Common myeloid progenitor, CD34-positive (primary cell): ENCODE results near the gene PCDHA5.
A peak's percentile ranks its signal among the peaks of the same experiment; 100 is the strongest.

Experiments
- CTCF ChIA-PET: fragments of 350-600 bp; sonication (Branson Sonifier 250); formaldehyde crosslinking; loops from one replicate; lab custom pipeline; 2021; ENCODE audit warnings: antibody characterized with exemption; lab: Charles Lee
- POLR2A ChIA-PET: fragments of 350-600 bp; sonication (Branson Sonifier 250); formaldehyde crosslinking; loops from one replicate; lab custom pipeline; 2021; ENCODE audit warnings: antibody characterized with exemption; lab: Charles Lee
- DNase-seq, 3 donors: peaks; one replicate each; pipeline versions ENCODE4 v3.0.0 to v3.0.0-alpha.2; 2013
- H3K27ac ChIP-seq, 2 experiments: 1 replicate in 1 of 2; 2 replicates in 1 of 2; pipeline ENCODE4 v1.7.0; 2013; ENCODE audit warnings: inconsistent platforms in 2 of 2, low read length in 2 of 2, mild to moderate bottlenecking in 2 of 2, low read depth in 1 of 2, moderate library complexity in 1 of 2; ENCODE audit not compliant: severe bottlenecking in 2 of 2, insufficient read depth in 1 of 2, poor library complexity in 1 of 2
- H3K27me3 ChIP-seq, 5 experiments: replicated peaks in 2 of 5; 1 replicate in 3 of 5; 2 replicates in 2 of 5; pipeline versions ENCODE4 v1.6.1 to v1.7.0; 2013; ENCODE audit warnings: low read length in 4 of 5, mild to moderate bottlenecking in 2 of 5, moderate library complexity in 2 of 5, inconsistent platforms in 1 of 5; ENCODE audit not compliant: insufficient read depth in 5 of 5, control insufficient read depth in 4 of 5
- H3K36me3 ChIP-seq, 4 experiments: 1 replicate in 2 of 4; 2 replicates in 2 of 4; pipeline versions ENCODE4 v1.6.1 to v1.7.0; 2013; ENCODE audit warnings: low read length in 3 of 4, control low read depth in 1 of 4, mild to moderate bottlenecking in 1 of 4; ENCODE audit not compliant: control insufficient read depth in 4 of 4, insufficient read depth in 4 of 4
- H3K4me1 ChIP-seq, 4 experiments: 1 replicate in 3 of 4; 2 replicates in 1 of 4; pipeline versions ENCODE4 v1.6.1 to v1.7.1; 2013; ENCODE audit warnings: low read length in 3 of 4, mild to moderate bottlenecking in 3 of 4, control low read depth in 1 of 4, inconsistent platforms in 1 of 4, moderate library complexity in 1 of 4; ENCODE audit not compliant: control insufficient read depth in 4 of 4, insufficient read depth in 4 of 4; ENCODE audit errors: control extremely low read depth in 1 of 4
- H3K4me3 ChIP-seq, 7 experiments: 1 replicate in 4 of 7; 2 replicates in 3 of 7; pipeline versions ENCODE4 v1.5.1 to v1.7.0; 2013; ENCODE audit warnings: mild to moderate bottlenecking in 7 of 7, low read length in 6 of 7, moderate library complexity in 6 of 7, inconsistent platforms in 2 of 7, low read depth in 2 of 7, control low read depth in 1 of 7; ENCODE audit not compliant: insufficient read depth in 4 of 7, control insufficient read depth in 1 of 7; ENCODE audit errors: extremely low read depth in 1 of 7
- H3K9me3 ChIP-seq, 5 experiments: 1 replicate in 4 of 5; 2 replicates in 1 of 5; pipeline versions ENCODE4 v1.6.1 to v1.7.1; 2013; ENCODE audit warnings: low read length in 4 of 5, mild to moderate bottlenecking in 2 of 5, inconsistent platforms in 1 of 5, low read depth in 1 of 5, moderate library complexity in 1 of 5; ENCODE audit not compliant: control insufficient read depth in 4 of 5, insufficient read depth in 2 of 5; ENCODE audit errors: control extremely low read depth in 1 of 5
- WGBS: methylation state at CpG from one replicate; pipeline ENCODE4 v1.1.5; 2013; ENCODE audit not compliant: insufficient coverage; 5-methylcytosine and 5-hydroxymethylcytosine counted together

PCDHA5 gene

GRCh38 chr5:140855772-140856674 lies 34.6 kb downstream of the PCDHA5 start, which contains the start of gene PCDHA10:
Gene PCDHA10 (plus strand): TSS chr5:140855897. CDS start chr5:140856049, 152 bp downstream.
- Histone ChIP-seq H3K27me3 (peaks cover 0 to 18% (median 3%) of the 10 kb centered on the region in 5 experiments), H3K4me1 (no peaks in the 10 kb centered on the region), H3K27ac (no peak within 1 kb of the TSS), H3K4me3 (peak within 1 kb of the TSS in 1 of 7 experiments; percentile 6), H3K9me3 (peaks cover 7 to 36% (median 27%) of the 10 kb centered on the region in 5 experiments), H3K36me3 (no peaks in the 10 kb centered on the region)
- POLR2A ChIA-PET, result no interaction called here
- CTCF ChIA-PET, result no interaction called here
- peak in 2 of 3 donors; percentile 18 to 19 for DNase-seq
- 23% methylated on average over 18 of the region's 44 CpGs for WGBS

- Histone ChIP-seq H3K27ac (no peak overlapping the region), H3K36me3 (no peaks in the 10 kb centered on the region), H3K27me3 (peaks cover 2 to 21% (median 3%) of the 10 kb centered on the region in 5 experiments), H3K4me1 (no peaks in the 10 kb centered on the region), H3K9me3 (peaks cover 7 to 45% (median 39%) of the 10 kb centered on the region in 5 experiments), H3K4me3 (no peak overlapping the region)
- DNase-seq, result no peak
- ChIA-PET CTCF (no interaction called here), POLR2A (no interaction called here)
- 49% methylated on average over 84 of the region's 94 CpGs for WGBS
These were observed 36.0 kb downstream of the PCDHA5 start for GRCh38 chr5:140857177-140857986.

DNA sequence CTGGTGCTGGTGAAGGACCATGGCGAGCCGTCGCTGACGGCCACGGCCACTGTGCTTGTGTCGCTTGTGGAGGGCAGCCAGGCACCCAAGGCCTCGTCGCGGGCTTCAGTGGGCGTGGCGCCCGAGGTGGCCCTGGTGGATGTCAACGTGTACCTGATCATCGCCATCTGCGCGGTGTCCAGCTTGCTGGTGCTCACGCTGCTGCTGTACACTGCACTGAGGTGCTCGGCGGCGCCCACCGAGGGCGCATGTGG lies 36.5 kb downstream of the PCDHA5 start:
- Histone ChIP-seq H3K27ac (no peak overlapping the region), H3K27me3 (peaks cover 2 to 26% (median 7%) of the 10 kb centered on the region in 5 experiments), H3K4me3 (no peak overlapping the region), H3K4me1 (no peaks in the 10 kb centered on the region), H3K36me3 (no peaks in the 10 kb centered on the region), H3K9me3 (peaks cover 7 to 50% (median 45%) of the 10 kb centered on the region in 5 experiments)
- no peak for DNase-seq
- POLR2A ChIA-PET, result no interaction called here
- CTCF ChIA-PET, result no interaction called here
- 51% methylated on average over 22 of the region's 22 CpGs for WGBS

- Histone ChIP-seq H3K4me1 (no peaks in the 10 kb centered on the region), H3K36me3 (no peaks in the 10 kb centered on the region), H3K9me3 (peaks cover 2 to 29% (median 28%) of the 10 kb centered on the region in 5 experiments), H3K27me3 (peaks cover 0 to 16% (median 4%) of the 10 kb centered on the region in 5 experiments), H3K27ac (no peak overlapping the region), H3K4me3 (no peak overlapping the region)
- CTCF ChIA-PET, result no interaction called here
- 41% methylated on average over 75 of the region's 76 CpGs for WGBS
- POLR2A ChIA-PET, result no interaction called here
- DNase-seq, result no peak
These were observed 41.3 kb downstream of the PCDHA5 start for GRCh38 chr5:140862441-140863295.

GRCh38 chr5:140868721-140869554 lies 47.5 kb downstream of the PCDHA5 start, which contains the start of gene PCDHA11:
Gene PCDHA11 (plus strand): TSS chr5:140868957. CDS start chr5:140869104, 147 bp downstream.
- ChIA-PET CTCF (no interaction called here), POLR2A (no interaction called here)
- Histone ChIP-seq H3K27me3 (peaks cover 4 to 27% (median 8%) of the 10 kb centered on the region in 5 experiments), H3K36me3 (no peaks in the 10 kb centered on the region), H3K4me3 (no peak within 1 kb of the TSS), H3K9me3 (peaks cover 8 to 31% (median 25%) of the 10 kb centered on the region in 5 experiments), H3K4me1 (no peaks in the 10 kb centered on the region), H3K27ac (no peak within 1 kb of the TSS)
- peak in 2 of 3 donors; percentile 7 to 9 for DNase-seq
- 18% methylated on average over 30 of the region's 41 CpGs for WGBS

DNA sequence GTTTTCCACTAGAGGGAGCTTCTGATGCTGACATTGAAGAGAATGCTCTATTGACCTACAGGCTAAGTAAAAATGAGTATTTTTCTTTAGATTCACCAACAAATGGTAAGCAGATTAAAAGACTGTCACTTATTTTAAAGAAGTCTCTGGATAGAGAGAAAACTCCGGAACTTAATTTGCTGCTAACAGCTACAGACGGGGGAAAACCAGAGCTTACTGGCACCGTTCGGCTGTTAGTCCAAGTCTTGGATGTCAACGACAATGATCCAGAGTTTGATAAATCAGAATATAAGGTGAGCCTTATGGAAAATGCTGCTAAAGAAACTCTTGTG lies 48.1 kb downstream of the PCDHA5 start:
- CTCF ChIA-PET, result no interaction called here
- WGBS, result 48% methylated on average over 5 of the region's 5 CpGs
- Histone ChIP-seq H3K27me3 (peaks cover 5 to 27% (median 8%) of the 10 kb centered on the region in 5 experiments), H3K9me3 (peaks cover 8 to 35% (median 25%) of the 10 kb centered on the region in 5 experiments), H3K27ac (no peak overlapping the region), H3K4me1 (no peaks in the 10 kb centered on the region), H3K36me3 (no peaks in the 10 kb centered on the region), H3K4me3 (no peak overlapping the region)
- peak in 1 of 3 donors; percentile 9 for DNase-seq
- POLR2A ChIA-PET, result no interaction called here
